ENCODE results near the gene TNFAIP8L3.

The TNFAIP8L3 gene

GRCh38 chr15:51069983-51070382, 24.7 kb downstream of the TNFAIP8L3 start:
- no peak for DNase-seq (ENCODE audit: low read depth)
- TF ChIP-seq CTCF (IDR thresholded peaks at IDR 0.05; ENCODE audit: low read depth, low read length, missing control alignments), result no peak
- in situ Hi-C loops (cut with HindIII; ENCODE audit: low sequenced_read_pairs), result no loop called here
- no peak overlapping the region for H3K4me3 ChIP-seq (ENCODE audit: low read depth, low read length)

- DNase-seq (ENCODE audit: low read depth), result no peak
- in situ Hi-C loops (cut with HindIII; ENCODE audit: low sequenced_read_pairs), result no loop called here
- H3K4me3 ChIP-seq (ENCODE audit: low read depth, low read length), result no peak overlapping the region
- no peak for TF ChIP-seq CTCF (IDR thresholded peaks at IDR 0.05; ENCODE audit: low read depth, low read length, missing control alignments)
Observed at GRCh38 chr15:51067510-51067909, 27.2 kb downstream of the TNFAIP8L3 start.

GRCh38 chr15:51065781-51066180, 28.9 kb downstream of the TNFAIP8L3 start:
- in situ Hi-C loops (cut with HindIII; ENCODE audit: low sequenced_read_pairs), result no loop called here
- H3K4me3 ChIP-seq (ENCODE audit: low read depth, low read length), result no peak overlapping the region
- no peak for TF ChIP-seq CTCF (IDR thresholded peaks at IDR 0.05; ENCODE audit: low read depth, low read length, missing control alignments)
- no peak for DNase-seq (ENCODE audit: low read depth)

GRCh38 chr15:51065261-51065660, 29.4 kb downstream of the TNFAIP8L3 start:
- no peak for DNase-seq (ENCODE audit: low read depth)
- no peak overlapping the region for H3K4me3 ChIP-seq (ENCODE audit: low read depth, low read length)
- TF ChIP-seq CTCF (IDR thresholded peaks at IDR 0.05; ENCODE audit: low read depth, low read length, missing control alignments), result no peak
- in situ Hi-C loops (cut with HindIII; ENCODE audit: low sequenced_read_pairs), result no loop called here

GRCh38 chr15:51062736-51063135, 32.0 kb downstream of the TNFAIP8L3 start:
- in situ Hi-C loops (cut with HindIII; ENCODE audit: low sequenced_read_pairs), result no loop called here
- no peak overlapping the region for H3K4me3 ChIP-seq (ENCODE audit: low read depth, low read length)
- no peak for TF ChIP-seq CTCF (IDR thresholded peaks at IDR 0.05; ENCODE audit: low read depth, low read length, missing control alignments)
- no peak for DNase-seq (ENCODE audit: low read depth)

- no peak overlapping the region for H3K4me3 ChIP-seq (ENCODE audit: low read depth, low read length)
- no peak for DNase-seq (ENCODE audit: low read depth)
- in situ Hi-C loops (cut with HindIII; ENCODE audit: low sequenced_read_pairs), result no loop called here
- TF ChIP-seq CTCF (IDR thresholded peaks at IDR 0.05; ENCODE audit: low read depth, low read length, missing control alignments), result no peak
Observed at GRCh38 chr15:51060030-51060673, 34.6 kb downstream of the TNFAIP8L3 start.
